GM18951 (cell line): ENCODE measurements around the gene INCENP.

Experiments
- POLR2A ChIP-seq: IDR thresholded peaks from 4 replicates; pipeline ENCODE4 v1.6.1; 2011; ENCODE audit warnings: mild to moderate bottlenecking; ENCODE audit not compliant: insufficient read length, insufficient read depth; ENCODE audit errors: extremely low read depth
- in situ Hi-C: fragments of 300-500 bp; cut with MboI; formaldehyde crosslinking; loops from one replicate; pipeline ENCODE4 v1.12.0; 2022; ENCODE audit warnings: low sequenced_read_pairs, mixed read lengths, inconsistent platforms; ENCODE audit not compliant: unreplicated experiment

INCENP gene

DNA sequence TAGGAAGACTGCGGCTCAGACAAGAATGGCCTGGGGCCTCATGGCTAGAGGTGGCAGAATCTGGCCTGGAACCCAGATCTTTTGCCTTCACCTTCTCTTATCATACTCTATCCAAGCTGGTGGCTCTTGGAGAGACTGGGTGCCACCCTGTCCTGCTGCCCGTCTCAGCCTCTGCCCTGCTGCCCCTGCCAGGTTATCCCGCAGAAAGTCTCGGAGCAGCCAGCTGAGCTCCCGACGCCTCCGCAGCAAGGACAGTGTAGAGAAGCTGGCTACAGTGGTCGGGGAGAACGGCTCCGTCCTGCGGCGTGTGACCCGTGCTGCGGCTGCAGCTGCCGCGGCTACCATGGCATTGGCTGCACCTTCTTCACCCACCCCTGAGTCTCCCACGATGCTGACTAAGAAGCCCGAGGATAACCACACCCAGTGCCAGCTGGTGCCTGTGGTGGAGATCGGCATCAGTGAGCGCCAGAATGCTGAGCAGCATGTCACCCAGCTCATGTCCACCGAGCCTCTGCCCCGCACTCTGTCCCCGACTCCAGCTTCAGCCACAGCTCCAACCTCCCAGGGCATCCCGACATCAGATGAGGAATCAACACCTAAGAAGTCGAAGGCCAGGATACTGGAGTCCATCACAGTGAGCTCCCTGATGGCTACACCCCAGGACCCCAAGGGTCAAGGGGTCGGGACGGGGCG lies 5.9 kb downstream of the INCENP start:
- in situ Hi-C loops, result no loop called here
- no peak for TF ChIP-seq POLR2A

GRCh38 chr11:62130283-62131169 lies 6.7 kb downstream of the INCENP start:
- in situ Hi-C loops, result no loop called here
- no peak for TF ChIP-seq POLR2A

DNA sequence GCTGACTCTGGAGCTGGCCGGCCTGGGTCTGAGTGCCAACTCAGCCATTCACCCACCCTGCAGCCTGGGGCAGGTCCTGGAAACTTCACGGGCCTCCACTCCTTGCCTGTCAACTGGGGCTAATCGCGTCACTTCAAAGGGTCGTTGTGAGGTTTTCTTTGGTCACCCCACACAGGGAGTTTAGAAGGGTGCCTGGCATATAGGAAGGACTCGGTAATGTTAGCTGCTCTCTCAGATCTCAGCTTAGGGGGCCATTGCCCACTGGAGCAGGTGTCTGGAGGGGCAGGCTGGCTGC lies 7.3 kb downstream of the INCENP start:
- in situ Hi-C loops, result no loop called here
- TF ChIP-seq POLR2A, result no peak

DNA sequence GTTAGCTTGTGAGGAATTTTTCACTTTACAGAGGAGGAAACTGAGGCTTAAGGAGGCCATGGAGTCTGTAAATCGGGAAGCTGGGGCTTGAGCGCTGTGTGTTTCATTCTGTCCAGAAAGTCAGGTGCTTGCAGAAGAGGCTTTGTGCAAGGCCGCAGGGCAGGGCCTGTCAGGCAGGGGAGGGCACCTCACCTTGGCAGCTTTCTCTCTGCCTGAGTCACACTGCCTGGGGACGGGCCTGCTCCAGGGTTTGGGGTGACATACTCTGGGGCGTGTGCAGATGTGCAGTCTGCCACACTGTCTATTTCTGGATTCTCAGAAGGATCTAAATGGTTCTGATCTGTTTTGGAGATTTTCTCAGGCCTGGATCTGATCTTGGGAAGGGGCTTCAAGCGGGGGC lies 8.4 kb downstream of the INCENP start:
- in situ Hi-C loops, result no loop called here
- no peak for TF ChIP-seq POLR2A

DNA sequence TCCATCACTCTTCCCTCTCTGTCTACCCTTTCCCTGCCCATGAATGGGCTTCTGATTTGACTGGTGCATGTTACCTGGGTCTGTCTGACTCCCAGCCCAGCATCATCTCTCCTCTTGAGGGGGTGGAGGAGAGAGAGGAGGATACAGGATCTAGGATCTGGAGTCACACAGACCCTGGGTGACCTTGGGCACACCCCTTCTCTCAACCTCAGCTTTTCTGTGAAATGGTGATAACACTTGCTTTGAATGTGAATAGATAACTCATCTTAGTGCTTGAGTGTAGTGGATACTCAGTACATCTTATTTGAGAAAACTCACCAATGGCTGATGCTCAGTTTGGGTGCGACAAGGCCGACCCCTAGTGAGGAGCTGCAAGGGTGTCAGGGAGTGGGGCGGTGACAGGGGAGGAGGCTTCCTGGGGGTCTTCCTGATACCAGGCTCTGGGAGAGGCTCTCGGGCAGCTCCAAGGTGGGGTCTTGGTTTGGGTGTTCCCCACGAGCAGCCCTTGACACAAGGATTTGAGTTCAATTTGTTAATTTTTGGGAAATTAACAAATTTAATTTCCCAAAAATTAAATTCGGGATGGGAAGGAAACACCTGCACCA lies 9.0 kb downstream of the INCENP start:
- in situ Hi-C loops, result no loop called here
- TF ChIP-seq POLR2A, result no peak

- TF ChIP-seq POLR2A, result no peak
- in situ Hi-C loops, result no loop called here
Measured at GRCh38 chr11:62133328-62134065, 9.7 kb downstream of the INCENP start.

- no peak for TF ChIP-seq POLR2A
- in situ Hi-C loops, result no loop called here
Measured at GRCh38 chr11:62137276-62137861, 13.6 kb downstream of the INCENP start.

- no peak for TF ChIP-seq POLR2A
- in situ Hi-C loops, result no loop called here
Measured at GRCh38 chr11:62137881-62138629, 14.2 kb downstream of the INCENP start.

DNA sequence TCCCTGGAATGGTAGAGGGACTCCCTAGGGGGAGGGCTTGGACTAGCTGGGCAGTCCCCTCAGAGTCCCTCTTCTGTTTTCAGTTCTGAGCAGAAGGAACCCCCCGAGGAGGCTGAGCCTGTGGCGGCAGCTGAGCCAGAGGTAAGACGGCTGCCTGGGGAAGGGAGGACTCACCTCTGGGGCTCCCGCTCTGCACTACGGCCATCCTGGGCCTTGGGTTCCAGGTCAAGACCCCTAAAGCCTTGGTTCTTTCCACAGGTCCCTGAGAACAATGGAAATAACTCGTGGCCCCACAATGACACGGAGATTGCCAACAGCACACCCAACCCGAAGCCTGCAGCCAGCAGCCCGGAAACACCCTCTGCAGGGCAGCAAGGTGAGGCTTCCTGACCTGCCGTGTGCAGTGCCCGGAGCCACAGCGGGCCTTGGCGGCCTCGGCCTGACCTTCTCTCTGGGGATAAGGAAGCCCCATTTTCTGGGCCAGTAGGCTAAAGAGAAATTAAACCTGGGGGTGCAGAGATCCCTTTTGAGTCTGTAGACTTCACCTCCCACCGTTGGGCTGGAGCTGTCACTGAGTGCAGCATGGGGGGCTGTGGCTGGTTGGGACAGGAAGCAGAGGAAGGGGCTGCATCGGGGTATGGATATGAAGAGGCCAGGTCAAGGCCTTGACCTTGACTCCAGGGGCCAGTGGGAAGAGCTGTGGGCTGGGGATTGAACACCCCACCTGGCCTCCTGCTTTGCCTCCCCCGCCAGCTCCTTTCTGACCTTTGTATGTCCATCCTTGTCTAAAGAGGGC lies 15.0 kb downstream of the INCENP start:
- no peak for TF ChIP-seq POLR2A

GRCh38 chr11:62139526-62140303 lies 15.9 kb downstream of the INCENP start:
- TF ChIP-seq POLR2A, result no peak
- in situ Hi-C loops, result no loop called here

More for the DNA sequence above, 15.0 kb downstream of the INCENP start:
- in situ Hi-C loops, result no loop called here
